H1 (cell line): ENCODE results near the gene OR51M1. TPM values are rescaled to one million over a fixed set of nuclear protein-coding genes. Genes with fewer than 3 reads are reported as not detected.

ENCODE experiments used
- CBX8 ChIP-seq: fragments of 300-800, 300-1000 bp; sonication (generic); IDR thresholded peaks from 2 replicates; pipeline ENCODE4 v1.7.1; 2016; ENCODE audit warnings: low read depth, low read length, borderline replicate concordance
- EP300 ChIP-seq, 2 experiments: IDR thresholded peaks; 1 replicate in 1 of 2; 2 replicates in 1 of 2; pipeline ENCODE4 v1.6.1; 2011 to 2012; ENCODE audit warnings: low read depth in 2 of 2, low read length in 2 of 2, mild to moderate bottlenecking in 2 of 2, borderline replicate concordance in 1 of 2, inconsistent platforms in 1 of 2, moderate library complexity in 1 of 2
- GABPA ChIP-seq: IDR thresholded peaks from 2 replicates; pipeline ENCODE4 v1.6.1; 2011; ENCODE audit warnings: mild to moderate bottlenecking, low read length, moderate library complexity, borderline replicate concordance; ENCODE audit not compliant: insufficient read depth
- RNF2 ChIP-seq: fragments of 200-900, 300-1000 bp; sonication (generic); IDR thresholded peaks from 2 replicates; pipeline ENCODE4 v1.7.1; 2016; ENCODE audit warnings: borderline replicate concordance, low read depth, mild to moderate bottlenecking, antibody characterized with exemption, low read length; ENCODE audit not compliant: poor library complexity, severe bottlenecking; ENCODE audit errors: missing control alignments
- SRF ChIP-seq: IDR thresholded peaks from 2 replicates; pipeline ENCODE4 v1.6.1; 2011; ENCODE audit warnings: mild to moderate bottlenecking, low read depth, low read length, moderate library complexity
- polyA plus RNA-seq, 7 experiments: library from polyadenylated mRNA; depleted of rRNA in 3 of 7; stranded (reverse) in 5 of 7; unstranded in 2 of 7; fragments of >200 nt in 5 of 7; fragments of 200-250 nt in 2 of 7; gene quantifications; 1 replicate in 5 of 7; 2 replicates in 1 of 7; 4 replicates in 1 of 7; pipeline versions ENCODE4 v1.2.1 to v1.2.3, GENCODE V29; 2011 to 2013; ENCODE audit warnings: missing spikeins in 2 of 7, mixed read lengths in 2 of 7
- total RNA-seq: library from RNA; stranded (reverse); fragmentation: NEBNext Ultra II Directional; extraction: Animal tissue kit (Norgen Biotek cat#: 25700); gene quantifications from 2 replicates; pipeline ENCODE4 v1.2.1, GENCODE V29; 2021

OR51M1 gene
- total and polyA plus RNA-seq, 2 of the 8 experiments (the other 6 are each of a cell fraction or from before 2014, with no cell fraction given): 0.08 TPM; not detected in 1

- TF ChIP-seq RNF2 (no peak), SRF (no peak), EP300 (IDR thresholded peaks at IDR 0.05; ENCODE audit: borderline replicate concordance in 1 of 2, low read depth in 2 of 2, low read length in 2 of 2) (no peak), CBX8 (no peak), GABPA (no peak)
Observed at GRCh38 chr11:5383576-5383975, at the start of gene OR51M1 (continued).
